ENCODE measurements around the gene KRTAP10-11.

- no peak for TF ChIP-seq CTCF (IDR thresholded peaks at IDR 0.05; ENCODE audit: insufficient read depth, low read depth, low read length)
- TF ChIP-seq EZH2 (IDR thresholded peaks at IDR 0.05; ENCODE audit: insufficient read depth, low read length) = no peak
These were observed 40.8 kb downstream of the KRTAP10-11 start for GRCh38 chr21:44686843-44687561.

All from astrocyte (in vitro differentiated cells and primary cell).